Subcutaneous adipose tissue (tissue), 4 donors: ENCODE results near the gene CCBE1. TPM values are rescaled to one million over a fixed set of nuclear protein-coding genes. Genes with fewer than 3 reads are reported as not detected.

Experiments
- CTCF ChIP-seq: fragments of 450-650 bp; IDR thresholded peaks from one replicate; pipeline ENCODE4 v1.5.1; 2016; ENCODE audit warnings: low read depth, mild to moderate bottlenecking, control low read depth, antibody characterized with exemption, moderate library complexity
- total RNA-seq, 4 donors: library from RNA; depleted of rRNA; stranded (reverse); fragments of >200 nt; gene quantifications; one replicate each; pipeline ENCODE4 v1.1.0, GENCODE V29; 2016

CCBE1 gene
- total RNA-seq, 4 donors from 2014 or later, result 2.6 to 12.4 (median 6.1) TPM

- TF ChIP-seq CTCF, result no peak
Observed at GRCh38 chr18:59651071-59651470, 46.2 kb downstream of the CCBE1 start.

GRCh38 chr18:59650266-59650820 lies 46.9 kb downstream of the CCBE1 start:
- no peak for TF ChIP-seq CTCF

- TF ChIP-seq CTCF, result no peak
Observed at GRCh38 chr18:59649591-59649990, 47.6 kb downstream of the CCBE1 start.

GRCh38 chr18:59646963-59647307 lies 50.3 kb downstream of the CCBE1 start:
- no peak for TF ChIP-seq CTCF

- no peak for TF ChIP-seq CTCF
Observed at GRCh38 chr18:59646228-59646962, 50.8 kb downstream of the CCBE1 start.

GRCh38 chr18:59643740-59644139 lies 53.5 kb downstream of the CCBE1 start:
- TF ChIP-seq CTCF, result no peak

- TF ChIP-seq CTCF, result no peak
Observed at GRCh38 chr18:59640721-59641120, 56.5 kb downstream of the CCBE1 start.
